HEK293 (cell line): ENCODE results near the gene ZFAND6.
"Not testable (repeated sequence)": the region's sequence is repeated elsewhere in the genome, so short reads cannot be mapped to it uniquely, and the experiment has no call there.

Source experiments
- ATF2 ChIP-seq: fragments of 450-650 bp; formaldehyde crosslinking; IDR thresholded peaks from 2 replicates; pipeline ENCODE4 v1.5.1; 2016; ENCODE audit warnings: missing biosample characterization, missing genetic modification characterization, low read depth
- CTCF ChIP-seq: fragments of 450-650 bp; formaldehyde crosslinking; IDR thresholded peaks from 2 replicates; pipeline ENCODE4 v1.5.1; 2016; ENCODE audit warnings: missing biosample characterization, missing genetic modification characterization
- HOXD13 ChIP-seq: sonication (generic); formaldehyde crosslinking; IDR thresholded peaks from 2 replicates; pipeline ENCODE4 v1.8.0; 2022; ENCODE audit warnings: missing genetic modification reagents, borderline replicate concordance
- OSR2 ChIP-seq: fragments of 450-650 bp; formaldehyde crosslinking; IDR thresholded peaks from 2 replicates; pipeline ENCODE4 v1.5.1; 2016; ENCODE audit warnings: missing biosample characterization, missing genetic modification characterization
- ZBTB10 ChIP-seq: fragments of 450-650 bp; formaldehyde crosslinking; IDR thresholded peaks from 2 replicates; pipeline ENCODE4 v1.5.1; 2016; ENCODE audit warnings: missing biosample characterization, missing genetic modification characterization
- ZBTB8A ChIP-seq: fragments of 450-650 bp; formaldehyde crosslinking; IDR thresholded peaks from 2 replicates; pipeline ENCODE4 v1.5.1; 2016; ENCODE audit warnings: missing biosample characterization, missing genetic modification characterization
- ZNF239 ChIP-seq: fragments of 450-650 bp; formaldehyde crosslinking; IDR thresholded peaks from 2 replicates; pipeline ENCODE4 v1.5.1; 2016; ENCODE audit warnings: missing biosample characterization, missing genetic modification characterization
- ZNF280C ChIP-seq: fragments of 450-650 bp; formaldehyde crosslinking; IDR thresholded peaks from 2 replicates; pipeline ENCODE4 v1.5.1; 2016; ENCODE audit warnings: missing biosample characterization, missing genetic modification characterization
- ZNF404 ChIP-seq: fragments of 450-650 bp; formaldehyde crosslinking; IDR thresholded peaks from 2 replicates; pipeline ENCODE4 v1.5.1; 2017; ENCODE audit warnings: missing biosample characterization, missing genetic modification characterization
- ZNF561 ChIP-seq: fragments of 450-650 bp; IDR thresholded peaks from 2 replicates; pipeline ENCODE4 v1.5.1; 2018; ENCODE audit warnings: missing biosample characterization, missing genetic modification characterization, borderline replicate concordance
- ZNF596 ChIP-seq: fragments of 450-650 bp; IDR thresholded peaks from 2 replicates; pipeline ENCODE4 v1.5.0; 2018; ENCODE audit warnings: missing biosample characterization, mild to moderate bottlenecking, missing genetic modification characterization, moderate library complexity
- ZNF692 ChIP-seq: fragments of 450-650 bp; formaldehyde crosslinking; IDR thresholded peaks from 2 replicates; pipeline ENCODE4 v1.5.1; 2016; ENCODE audit warnings: missing biosample characterization, missing genetic modification characterization
- TF ChIP-seq, protein P1 (sequence below): fragments of 450-650 bp; formaldehyde crosslinking; optimal IDR thresholded peaks from 2 replicates; pipeline ENCODE3; 2016; ENCODE audit warnings: missing biosample characterization, mild to moderate bottlenecking, missing genetic modification characterization

DNA sequence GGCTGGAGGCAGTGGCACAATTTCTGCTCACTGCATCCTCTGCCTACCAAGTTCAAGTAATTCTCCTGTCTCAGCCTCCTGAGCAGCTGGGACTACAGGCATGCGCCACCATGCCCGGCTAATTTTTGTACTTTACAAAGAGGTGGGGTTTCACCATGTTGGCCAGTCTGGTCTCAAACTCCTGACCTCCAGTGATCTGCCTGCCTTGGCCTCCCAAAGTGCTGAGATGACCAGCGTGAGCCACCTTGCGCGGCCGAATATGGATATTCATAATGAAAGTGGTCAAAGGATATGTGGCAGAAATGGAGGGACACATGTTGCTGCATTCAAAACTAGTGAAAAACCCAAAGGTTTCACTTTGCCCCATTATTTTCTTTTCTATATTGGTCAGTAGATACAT, 40.2 kb downstream of the ZFAND6 start:
- TF ChIP-seq, protein P1, sequence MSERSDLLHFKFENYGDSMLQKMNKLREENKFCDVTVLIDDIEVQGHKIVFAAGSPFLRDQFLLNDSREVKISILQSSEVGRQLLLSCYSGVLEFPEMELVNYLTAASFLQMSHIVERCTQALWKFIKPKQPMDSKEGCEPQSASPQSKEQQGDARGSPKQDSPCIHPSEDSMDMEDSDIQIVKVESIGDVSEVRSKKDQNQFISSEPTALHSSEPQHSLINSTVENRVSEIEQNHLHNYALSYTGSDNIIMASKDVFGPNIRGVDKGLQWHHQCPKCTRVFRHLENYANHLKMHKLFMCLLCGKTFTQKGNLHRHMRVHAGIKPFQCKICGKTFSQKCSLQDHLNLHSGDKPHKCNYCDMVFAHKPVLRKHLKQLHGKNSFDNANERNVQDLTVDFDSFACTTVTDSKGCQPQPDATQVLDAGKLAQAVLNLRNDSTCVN, result not testable (repeated sequence)
- TF ChIP-seq CTCF; HOXD13; ZNF692 (tag by site-specific recombination); ZNF596 (tag by site-specific recombination); ZNF561 (tag by site-specific recombination); ZBTB8A (tag by site-specific recombination); ZNF280C (tag by site-specific recombination); ZBTB10 (tag by site-specific recombination); ZNF404 (tag by site-specific recombination); ZNF239 (tag by site-specific recombination); OSR2 (tag by site-specific recombination); ATF2 (tag by site-specific recombination): not testable (repeated sequence)
